Brain microvascular endothelial cell (primary cell): ENCODE data around the gene TOP1.

Experiments
- DNase-seq: peaks from one replicate; pipeline ENCODE4 v3.0.0-alpha.2; 2020
- H3K27ac ChIP-seq: fragments of 250-450 bp; sonication (Bioruptor Pico); 2 replicates; pipeline ENCODE4 v1.5.1; 2020; ENCODE audit warnings: mild to moderate bottlenecking, moderate library complexity
- H3K27me3 ChIP-seq: fragments of 250-450 bp; sonication (Bioruptor Pico); replicated peaks from 2 replicates; pipeline ENCODE4 v1.5.1; 2020; ENCODE audit warnings: mild to moderate bottlenecking
- H3K36me3 ChIP-seq: fragments of 250-450 bp; sonication (Bioruptor Pico); replicated peaks from 2 replicates; pipeline ENCODE4 v1.5.1; 2020; ENCODE audit warnings: mild to moderate bottlenecking
- H3K4me3 ChIP-seq: 2 replicates; pipeline ENCODE4 v1.5.1; 2011; ENCODE audit warnings: low read depth, mild to moderate bottlenecking, control low read depth, low read length, moderate library complexity
- CTCF ChIP-seq: IDR thresholded peaks from 2 replicates; pipeline ENCODE4 v1.5.1; 2011; ENCODE audit warnings: low read depth, mild to moderate bottlenecking, moderate library complexity, low read length, control low read depth, inconsistent platforms; ENCODE audit errors: missing control alignments
- in situ Hi-C: cut with HindIII; loops from 2 replicates; pipeline ENCODE4 v1.10.0; 2017; ENCODE audit warnings: low sequenced_read_pairs, low pct_ligation_motif_present

The TOP1 gene

GRCh38 chr20:41034239-41034638 is 5.6 kb downstream of the TOP1 start:
- DNase-seq, result no peak
- no peaks in the 10 kb centered on the region for H3K36me3 ChIP-seq
- in situ Hi-C loops, result no loop called here
- H3K27me3 ChIP-seq, result no peaks in the 10 kb centered on the region
- H3K4me3 ChIP-seq, result no peak overlapping the region
- no peak overlapping the region for H3K27ac ChIP-seq
- no peak for TF ChIP-seq CTCF

- Histone ChIP-seq H3K36me3 (no peaks in the 10 kb centered on the region), H3K27ac (no peak overlapping the region), H3K4me3 (no peak overlapping the region), H3K27me3 (no peaks in the 10 kb centered on the region)
- in situ Hi-C loops, result no loop called here
- TF ChIP-seq CTCF, result no peak
- no peak for DNase-seq
These were observed 6.6 kb downstream of the TOP1 start for GRCh38 chr20:41035207-41035606.

- no peak for DNase-seq
- Histone ChIP-seq H3K36me3 (no peaks in the 10 kb centered on the region), H3K4me3 (no peak overlapping the region), H3K27ac (no peak overlapping the region), H3K27me3 (no peaks in the 10 kb centered on the region)
- in situ Hi-C loops, result no loop called here
- no peak for TF ChIP-seq CTCF
These were observed 8.6 kb downstream of the TOP1 start for GRCh38 chr20:41037179-41037578.

GRCh38 chr20:41038149-41038877 is 9.7 kb downstream of the TOP1 start:
- TF ChIP-seq CTCF, result no peak
- in situ Hi-C loops, result no loop called here
- Histone ChIP-seq H3K27ac (no peak overlapping the region), H3K36me3 (no peaks in the 10 kb centered on the region), H3K27me3 (no peaks in the 10 kb centered on the region), H3K4me3 (no peak overlapping the region)
- no peak for DNase-seq

GRCh38 chr20:41038878-41039404 is 10.3 kb downstream of the TOP1 start:
- no peak for DNase-seq
- no peak overlapping the region for H3K27ac ChIP-seq
- in situ Hi-C loops, result no loop called here
- TF ChIP-seq CTCF, result no peak
- peaks cover 2% of the 10 kb centered on the region for H3K36me3 ChIP-seq
- H3K27me3 ChIP-seq, result no peaks in the 10 kb centered on the region
- H3K4me3 ChIP-seq, result no peak overlapping the region

- H3K27me3 ChIP-seq, result no peaks in the 10 kb centered on the region
- TF ChIP-seq CTCF, result no peak
- DNase-seq, result no peak
- H3K27ac ChIP-seq, result no peak overlapping the region
- no peak overlapping the region for H3K4me3 ChIP-seq
- peaks cover 2% of the 10 kb centered on the region for H3K36me3 ChIP-seq
- in situ Hi-C loops, result no loop called here
These were observed 12.2 kb downstream of the TOP1 start for GRCh38 chr20:41040855-41041254.
